Stimulated activated naive CD4-positive, alpha-beta T cell (primary cell): ENCODE results near the gene SEMA6C.
"Not testable (repeated sequence)": the region's sequence is repeated elsewhere in the genome, so short reads cannot be mapped to it uniquely, and the experiment has no call there.

ENCODE experiments used
- DNase-seq, 6 experiments: peaks; one replicate each; lab custom pipeline; 2025; lab: John Stamatoyannopoulos, UW

The SEMA6C gene

DNA sequence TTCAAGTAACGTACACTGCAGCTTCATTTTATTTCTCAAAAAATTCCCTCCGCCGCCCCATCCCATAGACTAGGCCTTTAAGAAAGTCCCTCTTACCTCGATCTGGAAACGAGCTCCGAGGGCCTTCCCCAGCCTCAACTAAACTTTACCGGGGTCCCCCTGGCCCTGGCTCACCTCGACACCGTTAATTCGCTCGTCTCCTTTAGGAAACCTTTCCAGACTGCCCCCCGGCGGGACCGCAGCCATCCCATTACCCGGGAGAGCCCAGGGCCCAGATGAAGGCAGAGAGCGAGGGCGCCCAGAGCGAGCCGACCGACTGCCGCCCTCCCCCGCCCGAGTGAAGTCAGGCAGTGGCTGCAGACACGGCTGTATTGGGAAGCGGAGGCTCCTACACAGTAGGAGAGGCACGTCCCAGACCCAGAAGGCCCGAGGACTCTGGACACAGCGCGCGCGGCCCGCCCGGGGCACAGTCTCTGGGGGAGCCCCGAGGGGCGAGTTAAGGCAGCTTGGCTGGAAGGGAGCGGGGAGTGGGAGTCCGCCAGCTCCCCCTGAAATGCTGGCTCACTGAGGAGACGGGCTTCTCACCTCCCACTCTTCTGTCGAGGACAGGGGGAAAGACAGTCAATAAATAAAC lies 14.6 kb downstream of the SEMA6C start:
- DNase-seq = no peak

GRCh38 chr1:151130987-151131586 lies 15.3 kb downstream of the SEMA6C start:
- peak; percentile 67 to 87 (median 83) for DNase-seq

- no peak for DNase-seq
Observed at GRCh38 chr1:151128800-151129199, 17.6 kb downstream of the SEMA6C start.

DNA sequence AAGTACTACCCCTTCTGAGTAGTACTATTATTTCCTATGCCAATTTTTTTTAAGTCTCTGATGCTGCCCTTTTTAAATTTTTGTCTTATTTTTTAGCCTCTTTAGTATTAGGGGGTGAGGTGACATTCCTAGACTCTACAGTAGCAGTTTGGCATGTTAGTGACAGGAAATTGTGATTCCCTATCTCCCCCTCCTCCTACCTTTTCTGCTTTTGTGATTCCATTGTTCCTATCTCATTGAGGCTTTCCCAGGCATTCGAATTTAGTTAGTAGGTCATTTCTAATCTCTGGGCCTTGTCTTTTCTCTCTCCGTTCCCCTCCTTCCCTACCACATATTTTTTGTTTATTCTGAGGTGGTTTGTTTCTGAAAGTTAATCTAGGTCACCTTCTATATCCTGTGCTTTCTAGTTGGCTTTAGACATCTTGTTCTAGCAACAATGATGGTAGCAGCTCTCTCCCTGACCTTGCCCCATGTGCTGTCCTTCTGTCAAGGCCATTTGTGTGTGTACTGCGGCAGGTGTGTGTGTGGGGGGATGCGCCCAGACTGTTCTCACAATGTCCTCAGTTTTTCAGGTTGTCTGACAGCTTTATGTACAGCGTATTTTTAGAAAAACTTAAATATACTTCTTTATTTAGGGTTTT lies 21.5 kb downstream of the SEMA6C start:
- no peak for DNase-seq

GRCh38 chr1:151113877-151114276 lies 32.6 kb downstream of the SEMA6C start:
- no peak for DNase-seq

DNA sequence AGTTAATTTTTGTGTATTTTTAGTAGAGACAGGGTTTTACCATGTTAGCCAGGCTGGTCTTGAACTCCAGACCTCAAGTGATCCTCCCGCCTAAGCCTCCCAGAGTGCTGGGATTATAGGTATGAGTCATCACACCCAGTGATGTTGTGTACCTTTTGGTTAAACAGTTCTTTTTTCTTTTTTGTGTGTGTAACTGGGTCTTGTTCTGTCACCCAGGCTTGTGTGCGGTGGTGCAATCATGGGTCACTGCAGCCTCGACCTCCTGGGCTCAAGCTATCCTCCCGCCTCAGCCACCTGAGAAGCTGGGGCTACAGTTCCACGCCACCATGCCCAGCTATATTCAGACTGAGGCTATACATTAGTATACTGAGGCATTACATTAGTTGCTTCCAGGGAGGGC lies 38.1 kb downstream of the SEMA6C start:
- no peak for DNase-seq

GRCh38 chr1:151106894-151107293 lies 39.5 kb downstream of the SEMA6C start:
- DNase-seq = no peak

DNA sequence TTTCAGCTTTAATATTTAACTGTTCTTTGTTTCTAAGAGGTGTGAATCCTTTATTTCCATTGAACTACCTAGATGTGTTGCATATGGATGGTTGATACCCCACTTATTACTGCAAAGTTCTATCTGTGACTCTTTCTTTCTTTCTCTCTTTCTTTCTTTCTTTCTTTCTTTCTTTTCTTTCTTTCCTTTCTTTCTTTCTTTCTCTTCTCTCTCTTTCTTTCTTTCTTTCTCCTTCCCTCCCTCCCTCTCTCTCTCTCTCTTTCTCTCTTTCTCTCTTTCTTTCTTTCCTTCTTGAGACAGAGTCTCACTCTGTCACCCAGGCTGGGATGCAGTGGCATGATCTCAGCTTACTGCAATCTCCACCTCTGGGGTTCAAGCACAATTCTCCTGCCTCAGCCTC lies 41.8 kb downstream of the SEMA6C start:
- no peak for DNase-seq

- DNase-seq = no peak
Observed at GRCh38 chr1:151098126-151098525, 48.3 kb downstream of the SEMA6C start.

DNA sequence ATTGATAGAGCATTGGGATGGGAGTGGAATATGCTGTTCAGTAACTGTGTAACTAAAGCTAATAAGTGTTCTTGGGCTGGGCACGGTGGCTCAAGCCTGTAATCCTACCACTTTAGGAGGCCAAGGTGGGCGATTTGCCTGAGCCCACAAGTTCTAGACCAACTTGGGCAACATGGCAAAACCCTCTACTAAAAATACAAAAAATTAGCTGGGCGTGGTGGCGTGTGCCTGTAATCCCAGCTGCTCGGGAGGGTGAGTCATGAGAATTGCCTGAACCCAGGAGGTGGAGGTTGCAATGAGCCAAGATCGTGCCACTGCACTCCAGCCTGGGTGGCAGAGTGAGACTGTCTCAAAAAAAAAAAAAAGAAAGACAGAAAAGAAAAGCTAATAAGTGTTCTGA lies 49.0 kb downstream of the SEMA6C start:
- not testable (repeated sequence) for DNase-seq

DNA sequence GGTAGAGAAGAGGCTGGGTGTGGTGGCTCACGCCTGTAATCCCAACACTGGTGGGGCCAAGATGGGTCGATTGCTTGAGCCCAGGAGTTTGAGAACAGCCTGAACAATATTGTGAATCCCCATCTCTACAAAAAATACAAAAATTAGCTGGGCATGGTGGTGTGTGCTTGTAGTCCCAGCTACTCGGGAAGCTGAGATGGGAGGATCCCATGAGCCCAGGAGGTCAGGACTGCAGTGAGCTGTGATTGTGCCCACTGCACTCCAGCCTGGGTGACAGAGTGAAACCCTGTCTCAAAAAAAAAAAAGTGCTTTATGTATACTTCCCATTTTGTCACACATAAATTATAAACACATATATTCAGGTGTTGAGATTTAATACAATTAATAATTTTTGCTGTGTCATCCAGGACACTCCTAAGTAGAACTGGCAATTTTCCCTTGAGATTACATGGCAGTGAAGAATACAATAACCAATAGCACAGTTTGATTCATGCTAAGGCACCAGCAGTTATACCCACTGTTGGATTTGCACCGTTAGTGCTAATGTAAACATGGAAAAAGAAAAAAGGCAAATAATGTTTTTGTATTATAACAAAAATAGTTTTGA lies 60.4 kb downstream of the SEMA6C start:
- DNase-seq = no peak
